Cardiac atrium fibroblast (primary cell): Measurements from ENCODE around the gene LRP6. TPM values are rescaled to one million over a fixed set of nuclear protein-coding genes. Genes with fewer than 3 reads are reported as not detected.

Experiments
- total RNA-seq: library from RNA; depleted of rRNA; stranded (reverse); fragments of >200 nt; gene quantifications from 2 replicates; pipeline ENCODE4 v1.2.3, GENCODE V29; 2015

Gene LRP6
- total RNA-seq: 8.7 and 22.7 TPM in 2 replicates

DNA sequence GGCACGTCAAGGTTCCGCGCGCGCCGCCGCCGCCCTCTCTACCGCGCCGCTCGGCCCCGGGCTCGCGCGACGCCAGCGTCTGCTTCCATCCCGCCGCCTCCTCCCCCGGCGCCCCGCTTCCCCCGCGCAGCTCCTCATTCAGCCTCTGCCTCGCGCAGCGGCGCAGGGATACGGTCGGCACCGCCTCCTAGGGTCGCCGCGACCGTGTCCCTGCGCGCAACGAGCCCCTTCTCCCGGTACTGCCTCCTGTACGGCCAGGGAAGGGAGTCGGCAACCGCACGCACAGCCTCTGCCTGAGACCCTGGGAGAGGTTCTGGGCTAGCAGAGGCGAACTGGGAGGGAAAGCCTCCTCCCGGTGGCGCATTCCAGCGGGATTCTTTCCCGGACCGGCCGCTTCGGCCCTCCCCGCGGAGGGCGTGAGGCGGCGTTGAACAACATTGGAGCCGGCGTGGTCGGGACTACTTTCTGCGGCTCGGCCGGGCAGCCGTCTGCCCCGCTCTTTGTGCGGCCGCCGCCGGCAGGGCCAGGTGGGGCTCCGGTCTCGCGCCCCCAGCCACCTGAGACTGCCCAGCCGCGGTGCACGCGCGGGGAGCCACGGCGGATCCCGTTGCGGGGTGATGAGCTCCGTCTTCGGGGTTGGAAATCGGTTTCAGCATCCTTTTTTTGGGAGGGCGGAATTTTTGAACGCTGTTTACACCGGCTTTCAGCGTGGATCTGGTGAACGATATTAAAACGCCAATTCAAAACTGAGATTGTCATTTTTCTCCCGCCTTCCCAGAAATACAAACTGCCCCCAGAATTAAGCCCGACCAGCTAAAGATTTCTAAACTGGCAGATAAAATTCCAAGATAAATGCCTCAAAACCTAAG is at the start of gene LRP6:
Gene LRP6, minus strand, starts transcription at position 172 of the 869 bp plus-strand sequence. CDS start 309 bp downstream, outside the sequence.

DNA sequence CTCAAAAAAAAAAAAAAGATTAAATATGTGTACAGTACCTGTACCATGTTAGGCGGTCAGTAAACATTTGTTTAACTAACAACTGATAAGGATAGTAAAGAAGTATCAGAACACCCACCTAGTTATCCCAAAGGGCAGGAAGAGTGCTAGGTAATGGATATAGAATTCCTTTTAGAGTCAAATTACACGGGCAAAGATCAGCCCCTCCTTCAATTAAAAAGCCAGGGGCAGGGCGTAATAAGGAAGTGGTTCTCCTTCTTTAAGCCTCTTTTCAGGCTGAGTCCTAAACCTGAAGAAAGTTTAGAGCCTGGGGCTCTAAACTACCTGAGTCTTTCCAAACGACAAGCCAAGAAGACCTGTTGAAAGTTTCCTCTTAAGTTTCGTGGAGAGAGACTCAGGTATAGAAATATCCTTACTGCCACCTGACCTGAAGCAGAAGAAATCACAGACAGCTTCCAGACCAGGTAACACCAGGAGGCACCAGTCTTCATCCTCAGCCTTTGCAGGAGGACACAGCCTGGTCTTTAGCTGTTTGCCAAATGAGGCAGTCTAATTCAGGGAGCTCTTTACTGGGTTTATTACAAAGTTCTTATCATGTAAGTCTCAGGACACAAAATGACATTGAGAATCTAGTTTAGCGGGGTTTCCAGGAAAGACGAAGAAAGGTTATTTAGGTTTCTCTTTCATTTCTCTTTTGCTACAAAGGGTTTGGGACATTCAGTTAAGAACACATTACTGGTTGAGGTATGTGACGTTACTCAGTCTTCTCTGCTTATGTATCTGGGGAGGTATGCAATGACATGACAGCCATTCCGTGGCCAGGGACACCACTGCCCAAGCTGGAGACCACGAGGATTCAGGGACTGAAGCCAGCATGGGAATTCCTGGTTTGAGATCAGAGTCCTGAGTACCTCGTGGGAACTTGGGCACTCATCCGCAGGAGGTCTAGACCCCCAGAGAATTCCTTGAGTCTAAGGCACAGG is 195.9 kb downstream of the LRP6 start, which contains the start of gene BCL2L14:
Gene BCL2L14, plus strand, starts transcription at position 266 of the 983 bp plus-strand sequence. CDS start 8,367 bp downstream, outside the sequence.

Other genes with a start within 250 kb of the LRP6 start
- gene BCL2L14, start 196.1 kb downstream of the LRP6 start, total RNA-seq: not detected in 2 replicates
- 22.6 and 35.5 TPM in 2 replicates for gene MANSC1, start 83.2 kb upstream of the LRP6 start, total RNA-seq
- gene BORCS5, start 90.0 kb upstream of the LRP6 start, total RNA-seq: 3.7 and 22.4 TPM in 2 replicates